ENCODE results near the gene BBS7.

Gene BBS7

GRCh38 chr4:121819216-121819965 is 50.9 kb downstream of the BBS7 start:
- Histone ChIP-seq H3K27ac (no peak overlapping the region), H3K4me3 (no peak overlapping the region)
- TF ChIP-seq, protein P1, sequence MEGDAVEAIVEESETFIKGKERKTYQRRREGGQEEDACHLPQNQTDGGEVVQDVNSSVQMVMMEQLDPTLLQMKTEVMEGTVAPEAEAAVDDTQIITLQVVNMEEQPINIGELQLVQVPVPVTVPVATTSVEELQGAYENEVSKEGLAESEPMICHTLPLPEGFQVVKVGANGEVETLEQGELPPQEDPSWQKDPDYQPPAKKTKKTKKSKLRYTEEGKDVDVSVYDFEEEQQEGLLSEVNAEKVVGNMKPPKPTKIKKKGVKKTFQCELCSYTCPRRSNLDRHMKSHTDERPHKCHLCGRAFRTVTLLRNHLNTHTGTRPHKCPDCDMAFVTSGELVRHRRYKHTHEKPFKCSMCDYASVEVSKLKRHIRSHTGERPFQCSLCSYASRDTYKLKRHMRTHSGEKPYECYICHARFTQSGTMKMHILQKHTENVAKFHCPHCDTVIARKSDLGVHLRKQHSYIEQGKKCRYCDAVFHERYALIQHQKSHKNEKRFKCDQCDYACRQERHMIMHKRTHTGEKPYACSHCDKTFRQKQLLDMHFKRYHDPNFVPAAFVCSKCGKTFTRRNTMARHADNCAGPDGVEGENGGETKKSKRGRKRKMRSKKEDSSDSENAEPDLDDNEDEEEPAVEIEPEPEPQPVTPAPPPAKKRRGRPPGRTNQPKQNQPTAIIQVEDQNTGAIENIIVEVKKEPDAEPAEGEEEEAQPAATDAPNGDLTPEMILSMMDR (IDR thresholded peaks at IDR 0.05), result no peak

GRCh38 chr4:121818215-121818614 is 52.1 kb downstream of the BBS7 start:
- Histone ChIP-seq H3K27ac (no peak overlapping the region), H3K4me3 (no peak overlapping the region)
- no peak for DNase-seq (ENCODE audit: low spot score)
- TF ChIP-seq, protein P1 (IDR thresholded peaks at IDR 0.05), result no peak

More at GRCh38 chr4:121819216-121819965, 50.9 kb downstream of the BBS7 start:
- no peak for DNase-seq (ENCODE audit: low spot score)

- TF ChIP-seq, protein P1 (IDR thresholded peaks at IDR 0.05), result no peak
- DNase-seq (ENCODE audit: low spot score), result no peak
- Histone ChIP-seq H3K27ac (no peak overlapping the region), H3K4me3 (no peak overlapping the region)
These were observed 52.6 kb downstream of the BBS7 start for GRCh38 chr4:121817701-121818100.

GRCh38 chr4:121817006-121817405 is 53.3 kb downstream of the BBS7 start:
- TF ChIP-seq, protein P1 (IDR thresholded peaks at IDR 0.05), result no peak
- H3K27ac ChIP-seq, result no peak overlapping the region
- H3K4me3 ChIP-seq, result no peak overlapping the region
- DNase-seq (ENCODE audit: low spot score), result no peak

GRCh38 chr4:121814756-121815155 is 55.5 kb downstream of the BBS7 start:
- Histone ChIP-seq H3K27ac (no peak overlapping the region), H3K4me3 (no peak overlapping the region)
- TF ChIP-seq, protein P1 (IDR thresholded peaks at IDR 0.05), result no peak
- DNase-seq (ENCODE audit: low spot score), result no peak

- no peak overlapping the region for H3K4me3 ChIP-seq
- DNase-seq (ENCODE audit: low spot score), result no peak
- TF ChIP-seq, protein P1 (IDR thresholded peaks at IDR 0.05), result no peak
- H3K27ac ChIP-seq, result no peak overlapping the region
These were observed 59.2 kb downstream of the BBS7 start for GRCh38 chr4:121811122-121811521.

- TF ChIP-seq, protein P1 (IDR thresholded peaks at IDR 0.05), result no peak
- no peak for DNase-seq (ENCODE audit: low spot score)
- no peak overlapping the region for H3K4me3 ChIP-seq
- H3K27ac ChIP-seq, result no peak overlapping the region
These were observed 63.9 kb downstream of the BBS7 start for GRCh38 chr4:121806411-121806810.
